HG03432 (cell line): Measurements from ENCODE around the gene EXOC5.
"Not testable (repeated sequence)": the region's sequence is repeated elsewhere in the genome, so short reads cannot be mapped to it uniquely, and the experiment has no call there.

Source experiments
- ATAC-seq: cut with Tn5 transposase; IDR thresholded peaks from one replicate; pipeline ENCODE4 v1.9.1; 2021; ENCODE audit warnings: mild to moderate bottlenecking, moderate library complexity; ENCODE audit not compliant: unreplicated experiment

EXOC5 gene

GRCh38 chr14:57261604-57262003, 7.1 kb downstream of the EXOC5 start:
- no peak for ATAC-seq

GRCh38 chr14:57259672-57260071, 9.0 kb downstream of the EXOC5 start:
- ATAC-seq: no peak

- ATAC-seq: not testable (repeated sequence)
Measured at GRCh38 chr14:57258221-57258620, 10.5 kb downstream of the EXOC5 start.

- peak; percentile 76 for ATAC-seq
Measured at GRCh38 chr14:57254884-57255283, 13.8 kb downstream of the EXOC5 start.

GRCh38 chr14:57246933-57247657, 21.6 kb downstream of the EXOC5 start:
- ATAC-seq: no peak

GRCh38 chr14:57245941-57246340, 22.8 kb downstream of the EXOC5 start:
- no peak for ATAC-seq

GRCh38 chr14:57244106-57244505, 24.6 kb downstream of the EXOC5 start:
- no peak for ATAC-seq

- no peak for ATAC-seq
Measured at GRCh38 chr14:57243320-57243719, 25.4 kb downstream of the EXOC5 start.

- ATAC-seq: not testable (repeated sequence)
Measured at GRCh38 chr14:57240115-57240514, 28.6 kb downstream of the EXOC5 start.

GRCh38 chr14:57232006-57232405, 36.7 kb downstream of the EXOC5 start:
- ATAC-seq: no peak

GRCh38 chr14:57228320-57228719, 40.4 kb downstream of the EXOC5 start:
- ATAC-seq: not testable (repeated sequence)

GRCh38 chr14:57227083-57227482, 41.6 kb downstream of the EXOC5 start:
- ATAC-seq: peak; percentile 50

- no peak for ATAC-seq
Measured at GRCh38 chr14:57221931-57222330, 46.8 kb downstream of the EXOC5 start.

- ATAC-seq: no peak
Measured at GRCh38 chr14:57212919-57213318, 55.8 kb downstream of the EXOC5 start.

GRCh38 chr14:57209561-57209960, 59.1 kb downstream of the EXOC5 start:
- no peak for ATAC-seq

GRCh38 chr14:57205938-57206337, 62.8 kb downstream of the EXOC5 start:
- ATAC-seq: no peak

GRCh38 chr14:57202672-57203071, 66.0 kb downstream of the EXOC5 start:
- ATAC-seq: not testable (repeated sequence)

- no peak for ATAC-seq
Measured at GRCh38 chr14:57199921-57200320, 68.8 kb downstream of the EXOC5 start.

- ATAC-seq: no peak
Measured at GRCh38 chr14:57189070-57189469, 79.6 kb downstream of the EXOC5 start.

- ATAC-seq: no peak
Measured at GRCh38 chr14:57182760-57183503, 85.8 kb downstream of the EXOC5 start.

- no peak for ATAC-seq
Measured at GRCh38 chr14:57179273-57179672, 89.4 kb downstream of the EXOC5 start.

GRCh38 chr14:57174466-57174865, 94.2 kb downstream of the EXOC5 start:
- ATAC-seq: no peak
